Measurements from ENCODE around the gene ASMTL. TPM values are rescaled to one million over a fixed set of nuclear protein-coding genes. Genes with fewer than 3 reads are reported as not detected.

The ASMTL gene
- total RNA-seq, 2 donors from 2014 or later = 43.1 to 44.2 TPM

- no peaks in the 10 kb centered on the region for H3K9me3 ChIP-seq
- WGBS = 98% methylated on average over 6 of the region's 6 CpGs
- intact Hi-C loops (cut with DNase I) = no loop called here
These were observed 12.2 kb downstream of the ASMTL start for GRCh38 chrX:1440506-1440905.

GRCh38 chrX:1435241-1435895, 17.3 kb downstream of the ASMTL start:
- DNase-seq (ENCODE audit: low spot score) = no peak
- Histone ChIP-seq H3K9me3 (no peaks in the 10 kb centered on the region), H3K36me3 (no peaks in the 10 kb centered on the region), H3K4me3 (no peak overlapping the region), H3K4me1 (replicated peaks) (no peaks in the 10 kb centered on the region), H3K27ac (no peak overlapping the region), H3K27me3 (replicated peaks; ENCODE audit: insufficient read depth) (no peaks in the 10 kb centered on the region)
- intact Hi-C loops (cut with DNase I) = no loop called here
- whole genome bisulfite sequencing = 96% methylated on average over 20 of the region's 20 CpGs
- no peak for TF ChIP-seq POLR2A (IDR thresholded peaks at IDR 0.05)
- no peak for TF ChIP-seq CTCF (IDR thresholded peaks at IDR 0.05)
- no peak for TF ChIP-seq POLR2AphosphoS5 (IDR thresholded peaks at IDR 0.05)

More at GRCh38 chrX:1440506-1440905, 12.2 kb downstream of the ASMTL start:
- no peak for TF ChIP-seq POLR2AphosphoS5 (IDR thresholded peaks at IDR 0.05)
- TF ChIP-seq POLR2A (IDR thresholded peaks at IDR 0.05) = no peak
- no peak for TF ChIP-seq CTCF (IDR thresholded peaks at IDR 0.05)
- Histone ChIP-seq H3K27ac (no peak overlapping the region), H3K4me1 (replicated peaks) (no peaks in the 10 kb centered on the region), H3K36me3 (no peaks in the 10 kb centered on the region), H3K4me3 (no peak overlapping the region), H3K27me3 (replicated peaks; ENCODE audit: insufficient read depth) (no peaks in the 10 kb centered on the region)
- DNase-seq (ENCODE audit: low spot score) = no peak

GRCh38 chrX:1434871-1435240, 17.9 kb downstream of the ASMTL start:
- TF ChIP-seq POLR2AphosphoS5 (IDR thresholded peaks at IDR 0.05) (no peak), POLR2A (IDR thresholded peaks at IDR 0.05) (no peak), CTCF (IDR thresholded peaks at IDR 0.05) (no peak)
- no peak for DNase-seq (ENCODE audit: low spot score)
- Histone ChIP-seq H3K9me3 (no peaks in the 10 kb centered on the region), H3K27me3 (replicated peaks; ENCODE audit: insufficient read depth) (no peaks in the 10 kb centered on the region), H3K27ac (no peak overlapping the region), H3K4me3 (no peak overlapping the region), H3K36me3 (no peaks in the 10 kb centered on the region), H3K4me1 (replicated peaks) (no peaks in the 10 kb centered on the region)
- intact Hi-C loops (cut with DNase I) = no loop called here
- 97% methylated on average over 22 of the region's 22 CpGs for WGBS

- 90% methylated on average over 19 of the region's 19 CpGs for WGBS
- H3K27ac ChIP-seq = no peak overlapping the region
- no peaks in the 10 kb centered on the region for H3K4me1 ChIP-seq (replicated peaks)
- TF ChIP-seq POLR2AphosphoS5 (IDR thresholded peaks at IDR 0.05) (no peak), POLR2A (IDR thresholded peaks at IDR 0.05) (no peak), CTCF (IDR thresholded peaks at IDR 0.05) (no peak)
- intact Hi-C loops (cut with DNase I) = no loop called here
- DNase-seq (ENCODE audit: low spot score) = no peak
- no peak overlapping the region for H3K4me3 ChIP-seq
- no peaks in the 10 kb centered on the region for H3K27me3 ChIP-seq (replicated peaks; ENCODE audit: insufficient read depth)
- H3K9me3 ChIP-seq = no peaks in the 10 kb centered on the region
- no peaks in the 10 kb centered on the region for H3K36me3 ChIP-seq
These were observed 18.9 kb downstream of the ASMTL start for GRCh38 chrX:1433646-1434357.

- H3K27me3 ChIP-seq (replicated peaks; ENCODE audit: insufficient read depth) = no peaks in the 10 kb centered on the region
- no peak overlapping the region for H3K4me3 ChIP-seq
- peaks cover 0 to 3% of the 10 kb centered on the region in 2 donors for H3K36me3 ChIP-seq
- H3K4me1 ChIP-seq (replicated peaks) = no peaks in the 10 kb centered on the region
- no peak for DNase-seq (ENCODE audit: low spot score)
- 97% methylated on average over 10 of the region's 10 CpGs for WGBS
- intact Hi-C loops (cut with DNase I) = no loop called here
- no peaks in the 10 kb centered on the region for H3K9me3 ChIP-seq
- no peak overlapping the region for H3K27ac ChIP-seq
- TF ChIP-seq POLR2A (IDR thresholded peaks at IDR 0.05) = no peak
- TF ChIP-seq CTCF (IDR thresholded peaks at IDR 0.05) = no peak
These were observed 22.3 kb downstream of the ASMTL start for GRCh38 chrX:1430451-1430850.

Measured in prostate gland (tissue), 2 donors.